GM12872 (cell line): ENCODE measurements around the gene PPIL6.

ENCODE experiments used
- TF ChIP-seq, protein P1 (sequence below): IDR thresholded peaks from 3 replicates; pipeline ENCODE4 v1.5.1; 2011; ENCODE audit warnings: low read depth, mild to moderate bottlenecking, low read length, moderate library complexity; ENCODE audit not compliant: insufficient read depth

The PPIL6 gene

DNA sequence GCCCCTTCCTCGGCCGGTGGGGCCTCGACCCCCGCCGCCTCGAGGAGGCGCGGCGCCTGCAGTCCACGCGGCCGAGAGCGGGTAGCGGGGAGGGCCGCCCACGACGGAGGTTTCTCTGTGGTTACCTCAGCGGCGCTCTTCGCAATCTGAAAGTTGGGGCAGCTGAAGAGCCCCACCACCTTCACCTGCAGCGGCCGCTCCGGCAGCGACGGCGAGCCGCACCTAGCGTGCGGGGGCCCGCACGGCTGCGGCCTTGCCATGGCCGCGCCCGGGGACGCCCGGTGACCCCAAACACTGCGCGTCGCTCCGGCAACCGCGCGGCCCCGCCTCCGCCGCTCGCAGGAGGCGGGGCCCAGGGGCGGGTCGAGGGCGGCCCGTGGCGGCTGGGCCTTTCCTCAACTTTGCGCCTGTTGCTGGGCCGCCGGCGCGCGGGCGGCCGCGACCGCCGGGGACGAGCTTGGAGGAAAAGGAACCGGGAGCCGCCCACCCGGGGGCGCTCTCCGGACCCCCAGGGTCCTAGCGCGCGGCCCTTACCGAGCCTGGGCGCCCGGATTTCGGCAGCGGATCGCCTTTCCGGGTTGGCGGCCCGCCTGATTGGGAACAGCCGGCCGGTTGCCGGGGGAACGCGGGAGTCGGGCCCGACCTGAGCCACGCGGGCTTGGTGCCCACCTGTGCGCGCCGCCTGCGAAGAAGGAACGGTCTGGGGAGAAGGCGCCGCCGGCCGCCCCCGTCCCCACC lies at the start of gene PPIL6, which contains the start of gene SMPD2:
Gene PPIL6, minus strand, starts transcription at position 298 of the 738 bp plus-strand sequence. Its CDS starts 38 bp downstream, at position 260.
Gene SMPD2, plus strand, starts transcription at position 394 of the 738 bp plus-strand sequence. CDS start 398 bp downstream, outside the sequence.
- TF ChIP-seq, protein P1, sequence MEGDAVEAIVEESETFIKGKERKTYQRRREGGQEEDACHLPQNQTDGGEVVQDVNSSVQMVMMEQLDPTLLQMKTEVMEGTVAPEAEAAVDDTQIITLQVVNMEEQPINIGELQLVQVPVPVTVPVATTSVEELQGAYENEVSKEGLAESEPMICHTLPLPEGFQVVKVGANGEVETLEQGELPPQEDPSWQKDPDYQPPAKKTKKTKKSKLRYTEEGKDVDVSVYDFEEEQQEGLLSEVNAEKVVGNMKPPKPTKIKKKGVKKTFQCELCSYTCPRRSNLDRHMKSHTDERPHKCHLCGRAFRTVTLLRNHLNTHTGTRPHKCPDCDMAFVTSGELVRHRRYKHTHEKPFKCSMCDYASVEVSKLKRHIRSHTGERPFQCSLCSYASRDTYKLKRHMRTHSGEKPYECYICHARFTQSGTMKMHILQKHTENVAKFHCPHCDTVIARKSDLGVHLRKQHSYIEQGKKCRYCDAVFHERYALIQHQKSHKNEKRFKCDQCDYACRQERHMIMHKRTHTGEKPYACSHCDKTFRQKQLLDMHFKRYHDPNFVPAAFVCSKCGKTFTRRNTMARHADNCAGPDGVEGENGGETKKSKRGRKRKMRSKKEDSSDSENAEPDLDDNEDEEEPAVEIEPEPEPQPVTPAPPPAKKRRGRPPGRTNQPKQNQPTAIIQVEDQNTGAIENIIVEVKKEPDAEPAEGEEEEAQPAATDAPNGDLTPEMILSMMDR: peak; percentile 23; the same call in 1 of the 3 replicates

DNA sequence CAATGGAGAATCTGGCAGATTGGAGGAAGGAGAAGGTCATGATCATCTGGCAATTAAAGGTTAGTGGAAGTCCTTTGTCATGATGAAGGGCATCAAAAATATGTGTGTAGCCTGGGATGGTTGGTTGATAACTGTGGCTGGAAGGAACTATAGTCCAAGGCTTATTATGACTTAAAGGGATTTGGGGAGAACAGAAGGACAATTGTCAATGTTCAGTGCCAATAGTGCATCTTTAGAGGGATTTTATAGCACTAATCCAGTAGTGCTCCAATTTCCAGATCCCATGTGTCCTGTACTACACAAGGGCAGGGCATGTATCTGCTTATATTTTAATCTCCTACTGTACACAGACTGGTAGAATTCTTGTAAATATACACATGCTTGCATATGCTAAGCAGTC lies 47.6 kb upstream of the PPIL6 start:
- TF ChIP-seq, protein P1: no peak

DNA sequence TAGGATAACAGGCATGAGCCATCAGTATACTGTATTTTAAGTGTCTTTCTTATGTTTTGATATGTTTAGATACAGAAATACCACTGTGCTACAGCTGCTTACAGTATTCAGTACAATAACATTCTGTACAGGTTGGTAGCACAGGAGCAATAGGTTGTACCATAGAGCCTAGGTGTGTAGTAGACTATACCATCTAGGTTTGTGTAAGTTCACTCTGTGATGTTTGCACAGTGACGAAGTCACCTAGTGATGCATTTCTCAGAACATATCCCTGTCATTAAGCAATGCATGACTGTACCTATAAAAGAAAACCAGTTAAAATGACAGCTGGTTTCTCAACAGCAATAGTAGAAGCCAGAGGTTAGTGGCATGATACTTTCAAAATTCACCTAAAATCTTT lies 45.6 kb upstream of the PPIL6 start:
- TF ChIP-seq, protein P1: no peak

DNA sequence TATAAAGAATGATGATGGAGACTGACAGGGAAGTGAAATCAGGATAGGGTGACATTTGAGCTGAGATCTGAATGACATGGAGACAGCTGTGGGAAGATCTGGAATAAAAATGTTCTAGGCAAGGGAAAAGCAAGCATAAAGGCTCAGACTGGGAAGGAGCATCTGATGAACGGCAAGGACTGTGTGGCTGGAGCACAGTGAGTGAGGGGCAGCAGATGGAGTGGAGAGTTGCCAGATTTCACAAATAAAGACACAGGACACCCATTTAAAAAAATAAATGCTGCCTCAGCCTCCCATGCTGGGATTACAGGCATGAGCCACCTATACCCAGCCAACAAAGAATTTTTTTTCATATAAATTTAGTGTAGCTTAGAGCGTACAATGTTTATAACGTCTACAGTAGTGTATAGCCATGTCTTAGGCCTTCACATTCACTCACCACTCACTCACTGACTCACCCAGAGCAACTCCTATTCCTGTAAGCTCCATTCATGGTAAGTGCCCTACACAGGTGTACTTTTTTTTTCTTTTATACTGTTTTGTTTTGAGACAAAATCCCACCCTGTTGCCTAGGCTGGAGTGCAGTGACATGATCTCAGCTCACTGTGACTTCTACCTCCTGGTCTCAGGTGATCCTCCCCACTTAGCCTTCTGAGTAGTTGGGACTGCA lies 45.0 kb upstream of the PPIL6 start:
- TF ChIP-seq, protein P1: no peak

DNA sequence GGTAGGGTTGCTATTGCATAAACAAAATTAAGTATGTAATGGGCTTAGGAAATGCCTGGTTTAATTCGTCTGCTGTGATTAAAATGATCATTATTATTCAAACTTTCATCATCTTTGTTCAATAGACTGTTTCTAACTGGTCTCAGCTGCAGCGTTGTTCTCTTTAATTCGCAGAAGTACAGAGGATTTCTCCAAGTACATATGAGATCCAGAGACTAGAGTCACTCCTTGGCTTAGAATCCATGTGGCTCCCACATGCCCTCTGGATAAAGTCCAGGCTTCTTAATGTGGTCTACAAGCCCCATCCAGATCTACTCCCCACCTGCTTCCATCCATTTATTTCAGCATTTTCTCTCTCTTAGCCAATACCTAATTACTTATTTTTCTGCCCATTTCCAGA lies 43.7 kb upstream of the PPIL6 start:
- TF ChIP-seq, protein P1: no peak

DNA sequence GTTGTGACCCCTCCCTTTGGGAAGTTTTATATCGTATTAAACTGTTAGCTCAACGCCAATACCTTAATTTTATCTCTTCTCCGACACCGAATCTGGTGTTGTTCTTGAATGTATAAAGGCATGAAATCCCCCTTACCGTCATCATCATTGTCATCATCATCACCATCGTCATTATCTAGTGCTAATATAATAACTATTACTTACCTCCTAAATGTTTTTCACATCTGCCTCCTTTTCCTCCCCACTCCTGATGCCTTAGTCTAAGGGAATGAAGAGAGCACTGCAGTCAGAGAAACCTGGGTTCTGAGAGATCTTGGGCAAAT lies 43.3 kb upstream of the PPIL6 start:
- TF ChIP-seq, protein P1: no peak

DNA sequence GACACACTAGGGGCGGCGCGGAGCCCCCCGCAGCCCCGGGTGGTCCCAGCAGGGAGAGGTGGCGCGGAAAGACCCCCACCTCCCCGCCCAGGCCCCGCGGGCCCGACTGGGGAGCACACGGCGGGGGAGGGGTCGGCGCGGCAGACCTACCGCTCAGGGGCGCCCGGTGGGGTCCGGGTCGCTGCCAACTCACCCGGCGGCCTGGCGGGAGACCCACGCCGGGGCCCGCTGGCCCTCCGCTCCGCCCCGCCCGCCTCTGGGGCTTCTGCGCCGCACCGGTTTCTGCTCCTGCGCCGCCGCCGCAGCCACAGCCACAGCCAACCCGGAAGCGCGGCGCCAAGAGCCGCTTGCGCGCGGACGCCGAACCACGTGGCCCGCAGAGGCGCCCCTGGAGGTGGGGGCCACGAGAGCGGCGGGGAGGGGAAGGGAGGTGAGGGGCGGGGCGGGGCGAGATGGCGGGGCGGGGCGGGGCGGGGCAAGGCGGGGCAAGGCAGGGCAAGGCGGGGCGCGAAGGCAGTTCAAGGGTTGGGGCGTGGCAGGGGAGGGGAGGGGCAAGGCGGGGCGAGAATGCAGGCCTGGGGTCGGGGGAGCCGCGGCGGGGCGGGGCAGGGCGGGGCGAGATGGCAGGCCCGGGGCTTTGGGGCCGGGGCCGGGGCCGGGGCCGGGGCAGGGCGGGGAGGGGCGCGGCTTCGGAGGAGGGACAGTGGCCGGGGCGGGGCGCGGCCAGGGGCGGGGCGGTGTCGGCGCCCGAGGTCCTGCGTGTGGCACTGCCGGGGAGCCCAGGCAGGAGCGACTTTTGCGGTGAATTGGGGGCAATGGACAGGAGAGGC lies 42.7 kb upstream of the PPIL6 start, which contains the start of gene ZBTB24:
Gene ZBTB24, minus strand, starts transcription at position 315 of the 830 bp plus-strand sequence. CDS start 1,193 bp downstream, outside the sequence.
- TF ChIP-seq, protein P1: no peak
